ENCODE data around the gene AMER3. TPM values are rescaled to one million over a fixed set of nuclear protein-coding genes. Genes with fewer than 3 reads are reported as not detected.

AMER3 gene
- total RNA-seq, 1 donor from 2014 or later: not detected

DNA sequence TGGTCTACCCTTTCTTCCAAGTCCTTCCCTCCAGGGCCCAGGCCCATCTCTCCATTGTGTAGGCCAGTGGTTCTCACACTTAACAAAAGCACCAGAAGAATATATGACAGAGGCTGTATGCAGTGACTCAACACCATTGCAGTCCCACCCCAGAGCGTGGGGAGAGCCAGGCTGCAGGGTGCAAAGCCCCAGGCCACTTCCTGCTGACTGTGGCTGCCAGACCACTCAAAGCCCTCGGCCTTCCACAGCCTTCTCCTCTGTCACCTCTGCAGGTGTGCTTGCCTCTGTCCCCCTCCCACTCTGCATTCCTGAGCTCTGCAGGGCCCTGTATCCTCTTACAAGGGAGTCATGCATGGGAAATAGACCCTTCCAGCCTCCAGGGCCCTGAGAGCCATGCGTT is 41.0 kb downstream of the AMER3 start:
- no peak overlapping the region for H3K4me3 ChIP-seq (ENCODE audit: low read depth, low read length)
- TF ChIP-seq, protein P1, sequence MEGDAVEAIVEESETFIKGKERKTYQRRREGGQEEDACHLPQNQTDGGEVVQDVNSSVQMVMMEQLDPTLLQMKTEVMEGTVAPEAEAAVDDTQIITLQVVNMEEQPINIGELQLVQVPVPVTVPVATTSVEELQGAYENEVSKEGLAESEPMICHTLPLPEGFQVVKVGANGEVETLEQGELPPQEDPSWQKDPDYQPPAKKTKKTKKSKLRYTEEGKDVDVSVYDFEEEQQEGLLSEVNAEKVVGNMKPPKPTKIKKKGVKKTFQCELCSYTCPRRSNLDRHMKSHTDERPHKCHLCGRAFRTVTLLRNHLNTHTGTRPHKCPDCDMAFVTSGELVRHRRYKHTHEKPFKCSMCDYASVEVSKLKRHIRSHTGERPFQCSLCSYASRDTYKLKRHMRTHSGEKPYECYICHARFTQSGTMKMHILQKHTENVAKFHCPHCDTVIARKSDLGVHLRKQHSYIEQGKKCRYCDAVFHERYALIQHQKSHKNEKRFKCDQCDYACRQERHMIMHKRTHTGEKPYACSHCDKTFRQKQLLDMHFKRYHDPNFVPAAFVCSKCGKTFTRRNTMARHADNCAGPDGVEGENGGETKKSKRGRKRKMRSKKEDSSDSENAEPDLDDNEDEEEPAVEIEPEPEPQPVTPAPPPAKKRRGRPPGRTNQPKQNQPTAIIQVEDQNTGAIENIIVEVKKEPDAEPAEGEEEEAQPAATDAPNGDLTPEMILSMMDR (conservative IDR thresholded peaks at IDR 0.05; ENCODE audit: low read depth, low read length): no peak
- DNase-seq (ENCODE audit: low read depth): no peak

DNA sequence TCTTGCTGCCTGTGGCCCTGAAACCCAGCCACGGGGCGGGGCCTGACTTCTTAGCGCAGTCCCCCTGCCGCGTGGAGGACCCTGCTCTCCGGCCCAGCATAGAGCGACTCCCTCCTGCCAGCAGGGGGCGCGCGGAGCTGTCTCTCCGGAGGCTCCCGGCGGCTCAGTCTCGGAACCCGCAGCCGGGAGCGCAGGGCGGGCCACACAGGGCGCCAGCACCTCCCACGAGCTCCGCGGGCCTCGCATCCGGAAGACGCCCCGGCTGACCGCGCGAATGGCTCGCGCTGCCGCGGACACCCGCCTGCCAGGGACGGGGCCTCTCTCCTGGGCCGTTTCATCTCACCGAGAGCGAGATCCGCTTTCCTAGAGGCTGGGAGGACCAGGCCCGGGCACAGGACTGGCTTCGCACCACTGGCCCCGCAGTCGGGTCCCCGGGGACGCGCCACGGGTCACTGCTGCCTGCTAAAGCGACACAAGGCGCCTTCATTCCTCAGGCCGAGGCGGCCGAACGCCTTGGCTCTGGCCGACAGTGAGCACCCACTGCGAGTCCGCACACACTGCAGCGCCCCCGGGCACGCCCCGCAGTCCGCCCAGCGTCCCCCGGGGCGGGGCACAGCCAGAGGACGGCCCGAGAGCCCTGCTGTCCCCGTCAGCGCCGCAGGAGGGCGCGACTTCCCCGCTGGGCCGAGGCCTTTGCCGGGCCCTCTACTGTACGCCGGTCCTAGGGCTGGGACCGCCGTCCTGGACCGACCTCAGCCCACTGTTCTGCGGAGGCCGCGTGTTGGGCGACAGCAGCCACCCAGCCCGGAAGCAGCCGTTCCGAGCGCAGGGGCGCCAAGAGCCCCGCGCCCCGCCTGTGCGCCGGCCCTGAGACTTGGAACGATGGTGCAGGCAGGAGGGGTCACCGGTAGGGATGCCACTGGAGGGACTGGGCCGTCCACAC is 42.4 kb downstream of the AMER3 start:
- TF ChIP-seq, protein P1 (conservative IDR thresholded peaks at IDR 0.05; ENCODE audit: low read depth, low read length): peak; percentile 81
- H3K4me3 ChIP-seq (ENCODE audit: low read depth, low read length): peak overlapping the region; percentile 79
- DNase-seq (ENCODE audit: low read depth): no peak

DNA sequence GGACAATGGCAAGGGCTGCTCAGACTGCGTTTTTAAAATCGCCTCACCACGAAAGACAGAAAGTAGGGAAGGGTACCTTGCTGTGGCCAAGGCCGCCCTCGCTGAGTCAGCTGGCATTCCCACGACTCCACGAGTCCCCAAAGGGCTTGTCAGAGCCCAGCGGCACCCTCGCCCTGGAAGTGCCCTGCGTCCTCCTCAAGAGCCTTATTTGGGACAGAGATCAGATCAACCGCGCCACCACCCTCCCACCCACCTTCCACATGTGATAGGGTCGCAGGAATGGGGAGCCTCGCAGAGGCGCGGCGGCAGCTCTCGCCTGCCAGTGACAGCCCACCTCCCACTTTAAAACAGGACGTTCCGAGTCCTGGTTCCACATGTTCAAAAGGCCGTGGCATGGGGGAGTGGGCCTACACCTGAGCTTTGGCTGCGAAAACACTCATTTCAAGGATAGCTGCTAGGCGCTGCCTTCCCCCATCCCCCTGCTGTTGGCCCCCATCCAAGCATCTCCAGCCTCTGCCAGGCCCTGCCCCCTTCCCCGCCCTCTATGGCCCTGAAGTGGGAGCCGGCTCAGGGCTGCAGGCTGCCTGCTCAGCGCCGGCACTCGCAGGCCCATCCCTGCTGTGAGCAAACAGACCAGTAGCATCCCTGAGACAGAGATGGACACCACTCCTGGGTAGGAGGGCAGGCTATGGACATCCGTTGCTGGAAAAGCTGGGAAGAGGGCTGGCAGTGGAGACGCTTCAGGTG is 43.3 kb downstream of the AMER3 start:
- H3K4me3 ChIP-seq (ENCODE audit: low read depth, low read length): peak overlapping the region; percentile 79
- DNase-seq (ENCODE audit: low read depth): no peak
- TF ChIP-seq, protein P1 (conservative IDR thresholded peaks at IDR 0.05; ENCODE audit: low read depth, low read length): no peak

DNA sequence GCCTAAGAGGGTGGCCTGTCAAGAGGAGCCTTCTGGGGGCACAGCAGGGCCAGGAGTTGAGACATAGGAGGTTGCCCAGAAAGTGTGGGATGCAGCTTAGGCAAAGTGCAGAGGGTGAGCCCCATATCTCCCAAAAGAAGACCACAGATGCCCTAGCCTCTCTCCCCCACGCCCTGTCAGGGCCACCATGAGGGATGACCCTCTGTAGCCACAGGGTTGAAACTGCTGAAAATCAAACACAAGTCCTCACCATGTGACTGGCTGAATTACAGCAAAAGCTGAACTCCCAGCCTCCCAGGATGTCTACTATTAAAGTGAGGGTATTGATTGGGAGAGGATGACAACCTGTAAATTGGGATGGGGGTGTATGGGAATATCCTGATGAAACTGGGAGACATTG is 44.0 kb downstream of the AMER3 start:
- TF ChIP-seq, protein P1 (conservative IDR thresholded peaks at IDR 0.05; ENCODE audit: low read depth, low read length): no peak
- no peak for DNase-seq (ENCODE audit: low read depth)
- no peak overlapping the region for H3K4me3 ChIP-seq (ENCODE audit: low read depth, low read length)

DNA sequence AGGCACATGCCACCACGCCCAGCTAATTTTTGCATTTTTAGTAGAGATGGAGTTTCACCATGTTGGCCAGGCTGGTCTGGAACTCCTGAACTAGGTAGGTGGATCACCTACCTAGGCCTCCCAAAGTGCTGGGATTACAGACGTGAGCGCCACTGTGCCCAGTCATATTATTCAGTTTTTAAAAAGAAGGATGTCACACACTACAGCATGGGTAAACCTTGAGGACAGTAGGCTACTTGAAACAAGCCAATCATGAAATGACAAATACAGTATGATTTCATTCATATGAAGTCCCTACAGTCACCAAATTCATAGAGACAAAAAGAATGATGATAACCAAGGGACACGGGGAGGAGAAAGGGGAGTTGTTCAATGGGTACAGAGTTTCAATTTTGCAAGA is 50.3 kb downstream of the AMER3 start:
- DNase-seq (ENCODE audit: low read depth): no peak
- TF ChIP-seq, protein P1 (conservative IDR thresholded peaks at IDR 0.05; ENCODE audit: low read depth, low read length): no peak
- H3K4me3 ChIP-seq (ENCODE audit: low read depth, low read length): no peak overlapping the region

DNA sequence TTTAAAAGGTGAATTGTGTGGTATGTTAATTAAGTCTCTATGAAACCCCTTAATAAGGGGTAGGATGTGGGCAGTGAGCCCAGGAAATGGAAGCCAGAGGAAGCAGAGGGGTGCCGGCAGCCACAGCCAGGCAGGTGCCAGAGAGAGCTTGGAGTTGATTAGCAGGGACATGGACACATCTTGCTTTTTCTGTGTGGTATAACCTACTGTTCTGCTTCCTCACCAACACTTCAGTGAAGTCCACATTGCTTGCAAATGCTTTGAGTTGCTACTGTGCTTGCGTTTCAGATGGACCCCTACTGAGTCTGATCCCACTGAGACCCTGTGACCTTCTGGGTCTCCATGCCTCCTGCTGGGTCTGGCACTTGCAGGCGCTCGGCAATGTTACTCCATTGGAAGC is 51.0 kb downstream of the AMER3 start:
- TF ChIP-seq, protein P1 (conservative IDR thresholded peaks at IDR 0.05; ENCODE audit: low read depth, low read length): no peak
- H3K4me3 ChIP-seq (ENCODE audit: low read depth, low read length): no peak overlapping the region
- DNase-seq (ENCODE audit: low read depth): no peak
